Large intestine (tissue), 3 donors: ENCODE results near the gene EXOC4. TPM values are rescaled to one million over a fixed set of nuclear protein-coding genes. Genes with fewer than 3 reads are reported as not detected.

Experiments
- DNase-seq, 2 donors: peaks; one replicate each; pipeline versions ENCODE4 v3.0.0 to v3.0.0-alpha.2; 2013
- H3K27ac ChIP-seq: one replicate; pipeline ENCODE4 v1.5.1; 2013; ENCODE audit warnings: low read length
- H3K27me3 ChIP-seq: 2 replicates; pipeline ENCODE4 v1.6.1; 2013; ENCODE audit warnings: low read length; ENCODE audit not compliant: control insufficient read depth, insufficient read depth
- H3K36me3 ChIP-seq: 2 replicates; pipeline ENCODE4 v1.6.1; 2013; ENCODE audit warnings: low read length; ENCODE audit not compliant: control insufficient read depth, insufficient read depth
- H3K4me1 ChIP-seq: one replicate; pipeline ENCODE4 v1.6.1; 2013; ENCODE audit warnings: low read length; ENCODE audit not compliant: control insufficient read depth, insufficient read depth
- H3K4me3 ChIP-seq: one replicate; pipeline ENCODE4 v1.5.1; 2013; ENCODE audit warnings: low read length
- H3K9me3 ChIP-seq: one replicate; pipeline ENCODE4 v1.6.1; 2013; ENCODE audit warnings: mild to moderate bottlenecking, low read depth, low read length, moderate library complexity; ENCODE audit not compliant: control insufficient read depth
- WGBS: methylation state at CpG from one replicate; pipeline ENCODE4 v1.1.5; 2013; ENCODE audit warnings: low lambda C conversion rate; ENCODE audit not compliant: insufficient coverage; 5-methylcytosine and 5-hydroxymethylcytosine counted together
- polyA plus RNA-seq: library from polyadenylated mRNA; unstranded; fragments of 120-200 nt; gene quantifications from one replicate; pipeline ENCODE4 v1.2.1, GENCODE V29; 2013

Gene EXOC4
- polyA plus RNA-seq, 1 donor = 45.4 TPM

- no peak for DNase-seq
- H3K27me3 ChIP-seq = no peaks in the 10 kb centered on the region
- H3K27ac ChIP-seq = no peak overlapping the region
- peaks cover 6% of the 10 kb centered on the region for H3K36me3 ChIP-seq
- no CpG with 5 or more reads among the region's 1 CpG for WGBS
- peaks cover 2% of the 10 kb centered on the region for H3K9me3 ChIP-seq
- no peaks in the 10 kb centered on the region for H3K4me1 ChIP-seq
- no peak overlapping the region for H3K4me3 ChIP-seq
Observed at GRCh38 chr7:133331861-133332260, 79.0 kb downstream of the EXOC4 start.

DNA sequence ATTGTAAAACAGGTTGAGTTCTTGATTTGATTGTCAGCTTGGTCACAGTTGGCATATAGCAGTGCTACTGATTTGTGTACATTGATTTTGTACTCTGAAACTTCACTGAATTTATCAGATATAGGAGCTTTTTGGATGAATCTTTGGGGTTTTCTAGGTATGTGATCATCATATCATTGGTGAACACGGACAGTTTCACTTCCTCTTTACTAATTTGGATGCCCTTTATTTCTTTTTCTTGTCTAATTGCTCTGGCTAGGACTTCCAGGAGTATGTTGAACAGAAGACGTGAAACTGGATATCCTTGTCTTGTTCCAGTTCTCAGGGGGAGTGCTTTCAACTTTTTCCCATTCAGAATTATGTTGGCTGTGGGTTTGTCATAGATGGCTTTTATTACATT is 86.9 kb downstream of the EXOC4 start:
- DNase-seq = no peak
- no peak overlapping the region for H3K27ac ChIP-seq
- no peak overlapping the region for H3K4me3 ChIP-seq
- peaks cover 2% of the 10 kb centered on the region for H3K36me3 ChIP-seq
- H3K4me1 ChIP-seq = no peaks in the 10 kb centered on the region
- WGBS = no CpG with 5 or more reads among the region's 2 CpGs
- H3K27me3 ChIP-seq = no peaks in the 10 kb centered on the region
- H3K9me3 ChIP-seq = peaks cover 17% of the 10 kb centered on the region

DNA sequence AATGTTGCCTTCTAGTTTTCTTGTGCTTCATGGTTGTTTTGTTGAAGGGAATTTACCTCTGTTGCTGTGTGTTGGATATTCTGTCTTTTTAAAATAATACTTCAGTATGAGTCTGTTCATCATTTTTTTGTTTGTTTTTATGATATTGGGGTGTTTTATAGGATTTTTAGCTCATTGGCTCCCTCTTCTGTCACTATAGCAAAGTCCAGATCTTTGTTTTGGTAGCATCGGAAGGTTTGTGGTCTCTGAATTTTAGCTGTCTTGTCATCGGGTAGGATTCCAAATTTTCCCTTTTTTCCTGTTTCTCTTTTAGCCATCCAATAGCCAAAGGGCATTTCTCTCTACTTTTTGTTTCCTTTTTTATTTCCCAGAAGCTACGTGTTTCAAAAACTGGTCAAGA is 91.4 kb downstream of the EXOC4 start:
- Histone ChIP-seq H3K4me1 (no peaks in the 10 kb centered on the region), H3K4me3 (no peak overlapping the region)
- WGBS = 100% methylated on average over 3 of the region's 3 CpGs

GRCh38 chr7:133345690-133346421 is 93.0 kb downstream of the EXOC4 start:
- Histone ChIP-seq H3K27ac (no peak overlapping the region), H3K4me1 (no peaks in the 10 kb centered on the region), H3K9me3 (no peaks in the 10 kb centered on the region), H3K36me3 (no peaks in the 10 kb centered on the region), H3K4me3 (no peak overlapping the region), H3K27me3 (no peaks in the 10 kb centered on the region)
- DNase-seq = no peak
- 100% methylated on average over 3 of the region's 8 CpGs for WGBS

More for the DNA sequence above, 91.4 kb downstream of the EXOC4 start:
- Histone ChIP-seq H3K36me3 (no peaks in the 10 kb centered on the region), H3K27me3 (no peaks in the 10 kb centered on the region), H3K27ac (no peak overlapping the region), H3K9me3 (peaks cover 11% of the 10 kb centered on the region)
- no peak for DNase-seq

DNA sequence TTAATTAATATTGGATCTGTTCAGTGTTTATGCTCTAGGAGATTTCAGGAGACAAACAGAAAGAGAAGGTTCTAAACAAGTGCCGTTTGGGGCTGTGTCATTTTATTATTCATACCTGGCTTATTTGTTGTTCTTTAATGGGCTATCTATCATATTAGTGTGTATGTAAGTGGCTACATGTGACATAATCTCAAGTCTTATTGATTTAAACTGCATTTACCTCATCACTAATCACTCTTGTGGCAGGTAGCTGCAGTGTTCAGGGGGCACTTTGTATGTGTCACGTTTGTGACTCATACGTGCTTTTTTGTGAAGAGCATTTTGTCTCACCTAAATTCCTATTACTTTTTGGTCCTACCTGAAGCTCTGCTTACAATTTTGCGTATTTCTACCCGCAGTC is 95.4 kb downstream of the EXOC4 start:
- WGBS = 79% methylated on average over 2 of the region's 5 CpGs
- DNase-seq = no peak
- H3K4me3 ChIP-seq = no peak overlapping the region

GRCh38 chr7:133349101-133349500 is 96.2 kb downstream of the EXOC4 start:
- no peaks in the 10 kb centered on the region for H3K27me3 ChIP-seq
- peaks cover 18% of the 10 kb centered on the region for H3K9me3 ChIP-seq
- no peaks in the 10 kb centered on the region for H3K36me3 ChIP-seq
- H3K4me3 ChIP-seq = no peak overlapping the region
- DNase-seq = no peak
- no peak overlapping the region for H3K27ac ChIP-seq
- WGBS = 100% methylated on average over 1 of the region's 2 CpGs
- no peaks in the 10 kb centered on the region for H3K4me1 ChIP-seq

More for the DNA sequence above, 95.4 kb downstream of the EXOC4 start:
- no peaks in the 10 kb centered on the region for H3K4me1 ChIP-seq
- H3K27ac ChIP-seq = no peak overlapping the region
- H3K27me3 ChIP-seq = no peaks in the 10 kb centered on the region
- peaks cover 15% of the 10 kb centered on the region for H3K9me3 ChIP-seq
- no peaks in the 10 kb centered on the region for H3K36me3 ChIP-seq

- Histone ChIP-seq H3K4me3 (no peak overlapping the region), H3K27me3 (no peaks in the 10 kb centered on the region), H3K27ac (no peak overlapping the region), H3K36me3 (peaks cover 4% of the 10 kb centered on the region), H3K4me1 (no peaks in the 10 kb centered on the region), H3K9me3 (peaks cover 18% of the 10 kb centered on the region)
- no peak for DNase-seq
- WGBS = 100% methylated on average over 2 of the region's 2 CpGs
Observed at GRCh38 chr7:133352430-133352829, 99.6 kb downstream of the EXOC4 start.

- H3K27ac ChIP-seq = no peak overlapping the region
- DNase-seq = no peak
- no peak overlapping the region for H3K4me3 ChIP-seq
- WGBS = 100% methylated on average over 1 of the region's 1 CpG
- H3K4me1 ChIP-seq = no peaks in the 10 kb centered on the region
- no peaks in the 10 kb centered on the region for H3K27me3 ChIP-seq
- peaks cover 18% of the 10 kb centered on the region for H3K9me3 ChIP-seq
- peaks cover 4% of the 10 kb centered on the region for H3K36me3 ChIP-seq
Observed at GRCh38 chr7:133353775-133354174, 100.9 kb downstream of the EXOC4 start.

- Histone ChIP-seq H3K27me3 (no peaks in the 10 kb centered on the region), H3K36me3 (peaks cover 4% of the 10 kb centered on the region), H3K9me3 (peaks cover 18% of the 10 kb centered on the region), H3K4me3 (no peak overlapping the region), H3K4me1 (no peaks in the 10 kb centered on the region), H3K27ac (no peak overlapping the region)
- DNase-seq = no peak
- WGBS = no CpG with 5 or more reads among the region's 5 CpGs
Observed at GRCh38 chr7:133354546-133355324, 101.9 kb downstream of the EXOC4 start.

DNA sequence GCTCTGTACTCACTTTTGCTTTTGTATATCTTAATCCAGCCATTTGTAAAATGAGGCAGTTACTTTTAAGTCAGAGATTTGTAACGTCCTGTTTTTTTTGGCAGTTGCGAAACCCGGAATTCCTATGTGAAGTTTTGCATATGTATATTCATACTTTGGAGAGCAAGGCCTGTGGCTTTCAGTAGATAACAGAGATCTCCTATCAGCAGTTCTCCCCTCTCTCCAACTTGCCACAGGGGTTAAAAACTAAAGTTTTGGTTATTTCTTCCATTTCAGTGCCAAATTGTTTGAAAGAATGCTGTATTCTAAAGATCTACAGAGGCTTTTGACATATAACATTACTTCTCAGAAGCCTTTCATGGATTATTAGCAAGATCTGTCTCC is 102.4 kb downstream of the EXOC4 start:
- Histone ChIP-seq H3K4me1 (no peaks in the 10 kb centered on the region), H3K9me3 (peaks cover 18% of the 10 kb centered on the region), H3K27me3 (no peaks in the 10 kb centered on the region), H3K27ac (no peak overlapping the region), H3K4me3 (no peak overlapping the region), H3K36me3 (peaks cover 5% of the 10 kb centered on the region)
- WGBS = 51% methylated on average over 3 of the region's 3 CpGs
- DNase-seq = no peak
